Measurements from ENCODE around the gene ZC3HAV1. TPM values are rescaled to one million over a fixed set of nuclear protein-coding genes. Genes with fewer than 3 reads are reported as not detected.
"Not testable (repeated sequence)": the region's sequence is repeated elsewhere in the genome, so short reads cannot be mapped to it uniquely, and the experiment has no call there.

ZC3HAV1 gene
- total and polyA plus RNA-seq, 2 of the 13 experiments (the other 11 are each of a cell fraction or from before 2014, with no cell fraction given) = 12.7 to 23.7 TPM

GRCh38 chr7:139125657-139126056, 16.1 kb upstream of the ZC3HAV1 start (continued):
- TF ChIP-seq FOXK1 (CRISPR knock-in tag; IDR thresholded peaks at IDR 0.05; ENCODE audit: borderline replicate concordance, low read depth) (0 out of 2 replicates have a peak, but pooled peaks have one; percentile 11), SMAD3 (CRISPR knock-in tag; IDR thresholded peaks at IDR 0.05) (no peak)

GRCh38 chr7:139124995-139125394, 15.5 kb upstream of the ZC3HAV1 start:
- FAIRE-seq; H3K27me3 ChIP-seq (ENCODE audit: control insufficient read depth in 1 of 2, insufficient read depth in 2 of 2, low read length in 2 of 2); DNase-seq (ENCODE audit: low spot score); CTCF ChIA-PET (ENCODE audit: low intra/inter-chr PET ratio, low total read pairs); in situ Hi-C loops (cut with HindIII; ENCODE audit: extremely low pct_ligation_motif_present, low pct_unique_long_range_greater_than_20kb); H3K79me2 ChIP-seq (ENCODE audit: insufficient read depth, low read length); H4K20me1 ChIP-seq (ENCODE audit: insufficient read depth, low read length); BruUV-seq (replicated peaks); H3K9ac ChIP-seq (ENCODE audit: insufficient read depth, low read depth, low read length); H3K27ac ChIP-seq (ENCODE audit: extremely low read length, insufficient read depth, low read length); H2AFZ ChIP-seq (ENCODE audit: low read length); H3K4me3 ChIP-seq (replicated peaks in 1 of 3; ENCODE audit: insufficient read depth in 1 of 3, low read depth in 2 of 3, low read length in 3 of 3); intact Hi-C loops (cut with micrococcal nuclease; ENCODE audit: unreplicated experiment); ATAC-seq; H3K4me2 ChIP-seq (ENCODE audit: low read depth, low read length); H3K36me3 ChIP-seq (replicated peaks in 1 of 2; ENCODE audit: control insufficient read depth in 1 of 2, insufficient read depth in 2 of 2, low read length in 2 of 2); H3K9me3 ChIP-seq (ENCODE audit: low read length): not testable (repeated sequence)
- POLR2A ChIA-PET = interaction anchor here (1.2 kb wide), 1 partner anchor 8 kb away, joined by 3 read pairs; no protein-coding TSS in a partner anchor
- peaks cover 34% of the 10 kb centered on the region for H3K4me1 ChIP-seq (ENCODE audit: insufficient read depth, low read length)
- WGBS (ENCODE audit: low lambda C conversion rate) = 44% methylated on average over 3 of the region's 3 CpGs

- H3K4me2 ChIP-seq (ENCODE audit: low read depth, low read length) = no peak overlapping the region
- in situ Hi-C loops (cut with HindIII; ENCODE audit: extremely low pct_ligation_motif_present, low pct_unique_long_range_greater_than_20kb) (no loop called here), intact Hi-C loops (cut with micrococcal nuclease; ENCODE audit: unreplicated experiment) (no loop called here)
- CTCF ChIA-PET (ENCODE audit: low intra/inter-chr PET ratio, low total read pairs) = no interaction called here
- no peak overlapping the region for H3K4me3 ChIP-seq (replicated peaks in 1 of 3; ENCODE audit: insufficient read depth in 1 of 3, low read depth in 2 of 3, low read length in 3 of 3)
- H3K27me3 ChIP-seq (ENCODE audit: control insufficient read depth in 1 of 2, insufficient read depth in 2 of 2, low read length in 2 of 2) = peaks cover 0 to 4% of the 10 kb centered on the region in 2 experiments; a peak in 1 of 5 replicates
- DNase-seq (ENCODE audit: low spot score) (no peak), ATAC-seq (no peak), FAIRE-seq (no peak)
- no peaks in the 10 kb centered on the region for H4K20me1 ChIP-seq (ENCODE audit: insufficient read depth, low read length)
- no peak overlapping the region for H3K27ac ChIP-seq (ENCODE audit: extremely low read length, insufficient read depth, low read length)
- no peak overlapping the region for H3K9ac ChIP-seq (ENCODE audit: insufficient read depth, low read depth, low read length)
- no peaks in the 10 kb centered on the region for H3K79me2 ChIP-seq (ENCODE audit: insufficient read depth, low read length)
- 56% methylated on average over 4 of the region's 4 CpGs for WGBS (ENCODE audit: low lambda C conversion rate)
- H3K9me3 ChIP-seq (ENCODE audit: low read length) = no peaks in the 10 kb centered on the region
- no peaks in the 10 kb centered on the region for H3K36me3 ChIP-seq (replicated peaks in 1 of 2; ENCODE audit: control insufficient read depth in 1 of 2, insufficient read depth in 2 of 2, low read length in 2 of 2)
- BruUV-seq (replicated peaks) = no TSS peak
- H2AFZ ChIP-seq (ENCODE audit: low read length) = no peak overlapping the region
- peaks cover 36% of the 10 kb centered on the region for H3K4me1 ChIP-seq (ENCODE audit: insufficient read depth, low read length)
- POLR2A ChIA-PET = interaction anchor here (1.2 kb wide), 1 partner anchor 7 kb away, joined by 3 read pairs; no protein-coding TSS in a partner anchor
- TF ChIP-seq HNF1A (IDR thresholded peaks at IDR 0.05; ENCODE audit: low read depth) = no peak
- no peak for TF ChIP-seq HNF1A (CRISPR knock-in tag; IDR thresholded peaks at IDR 0.05; ENCODE audit: borderline replicate concordance)
- no peak for TF ChIP-seq EP300 (IDR thresholded peaks at IDR 0.05; ENCODE audit: low read depth in 2 of 2, low read length in 2 of 2)
- TF ChIP-seq EP300 (CRISPR knock-in tag; IDR thresholded peaks at IDR 0.05; ENCODE audit: borderline replicate concordance) = no peak
- TF ChIP-seq NONO (IDR thresholded peaks at IDR 0.05) = no peak
- TF ChIP-seq NONO (CRISPR knock-in tag; conservative IDR thresholded peaks at IDR 0.05) = no peak
- TF ChIP-seq STAT5B (CRISPR knock-in tag; IDR thresholded peaks at IDR 0.05) = no peak
- no peak for TF ChIP-seq TCF12 (IDR thresholded peaks at IDR 0.05)
- TF ChIP-seq TCF12 (CRISPR knock-in tag; IDR thresholded peaks at IDR 0.05) = no peak
- TF ChIP-seq JUN (CRISPR knock-in tag; IDR thresholded peaks at IDR 0.05) = no peak
- no peak for TF ChIP-seq SPEN (CRISPR knock-in tag; IDR thresholded peaks at IDR 0.05; ENCODE audit: low read depth)
Measured at GRCh38 chr7:139124084-139124914, 14.8 kb upstream of the ZC3HAV1 start.
